ENCODE data around the gene ETS1.

- TF ChIP-seq CTCF (conservative IDR thresholded peaks at IDR 0.05; ENCODE audit: low read length) (no peak), EZH2phosphoT487 (IDR thresholded peaks at IDR 0.05; ENCODE audit: borderline replicate concordance, low read depth, low read length) (no peak)
Observed at GRCh38 chr11:128518493-128519207, 68.7 kb downstream of the ETS1 start.
